GM19455 (cell line): ENCODE measurements around the gene C8G.

Experiments used
- ATAC-seq: cut with Tn5 transposase; IDR thresholded peaks from one replicate; pipeline ENCODE4 v1.9.1; 2021; ENCODE audit not compliant: unreplicated experiment

Gene C8G

DNA sequence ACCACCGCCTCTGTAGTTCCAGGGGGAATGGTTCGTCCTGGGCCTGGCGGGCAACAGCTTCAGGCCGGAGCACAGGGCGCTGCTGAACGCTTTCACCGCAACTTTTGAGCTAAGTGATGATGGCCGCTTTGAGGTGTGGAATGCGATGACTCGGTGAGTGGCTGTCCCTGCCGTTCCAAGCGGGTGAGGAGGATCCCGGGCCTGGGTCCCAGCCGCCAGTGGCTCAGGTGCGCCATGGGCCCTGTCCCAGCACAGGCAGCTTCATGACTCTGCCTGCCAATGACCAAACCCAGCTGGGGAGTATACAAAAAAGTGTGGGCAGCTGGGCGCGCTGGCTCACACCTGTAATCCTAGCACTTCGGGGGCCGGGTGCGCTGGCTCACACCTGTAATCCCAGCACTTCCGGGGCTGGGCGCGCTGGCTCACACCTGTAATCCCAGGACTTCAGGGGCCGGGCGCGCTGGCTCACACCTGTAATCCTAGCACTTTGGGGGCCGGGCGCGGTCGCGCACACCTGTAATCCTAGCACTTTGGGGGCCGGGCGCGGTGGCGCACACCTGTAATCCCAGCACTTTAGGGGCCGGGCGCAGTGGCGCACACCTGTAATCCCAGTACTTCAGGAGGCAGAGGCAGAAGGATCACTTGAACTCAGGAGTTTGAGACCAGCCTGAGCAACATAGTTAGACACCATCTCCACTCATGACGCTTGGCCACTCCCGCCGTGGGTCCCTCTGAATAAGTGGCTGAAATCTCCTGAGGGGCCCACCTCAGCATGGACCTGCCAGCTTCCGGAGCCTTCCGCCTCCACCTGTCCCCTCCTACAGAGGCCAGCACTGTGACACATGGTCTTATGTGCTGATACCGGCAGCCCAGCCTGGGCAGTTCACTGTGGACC is 8.1 kb downstream of the C8G start:
- ATAC-seq: no peak

DNA sequence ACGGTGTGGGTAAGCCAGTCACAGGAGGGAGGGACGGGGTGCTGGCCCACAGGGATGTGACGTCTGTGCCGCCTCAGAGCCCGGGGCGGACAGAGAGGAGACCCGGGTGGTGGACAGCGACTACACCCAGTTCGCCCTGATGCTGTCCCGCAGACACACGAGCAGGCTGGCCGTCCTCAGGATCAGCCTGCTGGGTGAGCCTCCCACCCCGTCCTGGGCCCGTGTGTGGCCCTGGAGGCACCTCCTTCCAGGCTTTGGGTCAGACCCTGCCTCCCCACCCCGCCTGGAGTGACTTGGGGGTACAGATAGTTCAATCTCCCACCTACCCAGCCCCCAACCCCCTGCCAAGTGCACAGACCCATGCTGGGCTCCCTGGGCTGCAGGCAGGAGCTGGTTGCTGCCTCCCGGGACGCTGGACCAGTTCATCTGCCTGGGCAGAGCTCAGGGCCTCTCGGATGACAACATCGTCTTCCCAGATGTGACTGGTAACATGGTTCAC is 8.8 kb downstream of the C8G start:
- ATAC-seq: no peak

DNA sequence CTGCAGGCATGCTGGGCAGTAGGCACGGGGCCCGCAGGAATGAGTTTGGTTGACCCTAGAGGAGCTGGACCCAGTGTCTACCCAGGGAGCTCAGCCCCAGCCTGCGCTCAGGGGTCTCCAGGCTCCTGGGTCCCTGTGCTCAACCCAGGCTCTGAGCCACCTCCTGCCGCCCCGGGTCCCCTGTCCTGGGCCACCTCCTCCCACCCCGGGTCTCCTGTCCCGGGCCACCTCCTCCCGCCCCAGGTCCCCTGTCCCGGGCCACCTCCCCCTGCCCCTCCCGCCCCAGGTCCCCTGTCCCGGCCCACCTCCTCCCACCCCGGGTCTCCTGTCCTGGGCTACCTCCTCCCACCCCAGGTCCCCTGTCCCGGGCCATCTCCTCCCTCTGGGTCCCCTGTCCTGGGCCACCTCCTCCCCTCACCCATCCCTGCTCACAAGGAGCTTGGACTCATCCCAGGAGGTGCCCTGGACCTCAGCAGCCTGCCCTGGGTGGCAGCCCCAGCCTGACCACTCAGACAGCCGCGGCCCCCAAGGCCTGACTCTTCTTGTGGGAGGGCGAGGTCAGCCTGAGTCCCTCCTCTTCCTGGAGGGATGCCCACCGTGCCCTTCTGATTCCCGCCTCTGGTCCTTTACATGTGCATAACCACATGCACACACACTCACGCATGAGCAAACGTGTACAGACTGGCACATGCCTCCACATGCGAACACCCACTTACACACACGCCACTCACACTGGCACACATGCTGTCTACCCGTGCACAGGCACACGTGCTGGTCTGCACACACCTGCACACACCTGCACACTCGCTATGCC is 9.4 kb downstream of the C8G start:
- ATAC-seq: no peak

DNA sequence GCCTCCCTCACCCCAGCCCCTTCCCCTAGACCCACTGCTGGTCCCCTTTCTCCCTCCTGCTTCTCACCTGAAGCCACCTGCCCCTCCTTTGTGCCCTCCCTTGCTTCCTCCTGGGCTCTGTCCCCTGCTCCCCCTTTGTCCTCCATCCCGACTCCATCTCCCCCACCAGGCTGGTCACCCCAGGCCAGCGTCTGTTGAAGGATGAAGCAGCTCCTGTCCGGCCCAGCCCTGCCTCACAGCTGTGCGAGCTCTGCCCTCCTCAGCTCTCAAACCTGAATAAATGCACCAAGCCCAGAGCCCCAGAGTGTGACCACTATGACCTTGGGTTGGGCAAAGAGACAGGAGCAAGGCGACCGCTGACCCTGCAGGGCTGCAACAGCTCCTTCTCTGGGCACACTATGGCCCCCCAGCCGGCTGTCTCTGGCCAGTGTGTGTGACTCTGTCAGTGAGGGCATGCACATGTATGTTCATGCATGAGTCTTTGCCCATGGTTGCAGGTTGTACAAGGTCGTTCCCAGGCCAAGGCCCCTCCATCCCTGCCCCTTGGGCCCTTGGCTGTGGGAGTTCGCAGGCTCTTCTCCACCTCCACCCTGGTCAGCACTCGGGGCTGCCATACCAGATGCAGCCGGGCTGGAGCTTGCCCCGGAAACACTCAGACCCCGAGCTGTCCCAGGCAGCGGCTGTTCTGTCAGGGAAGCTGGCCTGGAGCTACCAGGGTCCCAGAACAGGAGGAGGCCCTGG is 10.3 kb downstream of the C8G start:
- no peak for ATAC-seq

DNA sequence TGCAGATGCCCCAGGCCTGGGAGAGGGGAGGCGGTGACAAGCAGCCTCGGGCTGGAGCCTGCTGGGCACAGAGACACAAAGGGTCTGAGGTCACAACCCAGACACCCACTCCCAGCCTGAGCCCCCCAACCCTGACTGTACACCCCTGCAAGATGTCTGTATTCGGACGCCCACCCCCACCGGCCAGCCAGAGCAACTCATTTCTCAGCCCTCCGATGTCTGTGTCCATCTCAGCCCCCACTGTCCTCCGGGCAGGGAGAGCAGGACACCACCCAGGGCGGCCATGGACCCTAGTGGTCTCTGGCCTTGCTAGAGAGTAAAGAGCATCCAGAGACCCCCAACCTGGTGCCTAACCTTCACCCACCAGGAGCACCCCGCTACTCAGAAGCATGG is 10.9 kb downstream of the C8G start:
- ATAC-seq: no peak

DNA sequence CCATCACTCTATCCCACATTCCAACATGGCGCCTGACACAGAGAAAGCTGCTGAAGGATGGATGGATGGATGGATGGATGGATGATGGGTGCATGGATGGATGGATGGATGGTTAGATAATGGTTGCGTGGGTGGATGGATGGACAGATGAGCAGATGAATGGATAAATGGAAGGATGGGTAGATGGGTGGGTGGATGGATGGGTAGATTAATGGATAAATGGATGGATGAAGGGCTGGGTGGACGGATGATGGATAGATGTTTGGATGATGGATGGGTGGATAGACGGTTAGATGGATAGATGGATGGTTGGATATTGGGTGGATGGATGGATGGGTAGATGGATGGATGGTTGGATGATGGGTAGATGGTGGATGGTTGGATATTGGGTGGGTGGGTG is 11.6 kb downstream of the C8G start:
- ATAC-seq: no peak

DNA sequence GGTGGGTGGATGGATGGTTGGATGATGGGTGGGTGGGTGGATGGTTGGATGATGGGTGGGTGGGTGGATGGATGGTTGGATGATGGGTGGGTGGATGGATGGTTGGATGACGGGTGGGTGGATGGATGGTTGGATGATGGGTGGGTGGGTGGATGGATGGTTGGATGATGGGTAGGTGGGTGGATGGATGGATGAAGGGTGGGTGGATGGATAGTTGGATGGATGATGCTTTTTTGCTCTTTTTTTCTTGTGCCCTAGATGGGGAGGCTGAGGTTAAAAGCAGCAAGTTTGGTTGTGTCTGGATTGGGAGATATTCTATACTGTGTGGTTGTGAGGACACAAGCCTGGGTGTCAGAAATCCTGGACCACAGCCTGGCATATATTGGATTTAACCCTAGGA is 12.4 kb downstream of the C8G start:
- ATAC-seq: no peak

DNA sequence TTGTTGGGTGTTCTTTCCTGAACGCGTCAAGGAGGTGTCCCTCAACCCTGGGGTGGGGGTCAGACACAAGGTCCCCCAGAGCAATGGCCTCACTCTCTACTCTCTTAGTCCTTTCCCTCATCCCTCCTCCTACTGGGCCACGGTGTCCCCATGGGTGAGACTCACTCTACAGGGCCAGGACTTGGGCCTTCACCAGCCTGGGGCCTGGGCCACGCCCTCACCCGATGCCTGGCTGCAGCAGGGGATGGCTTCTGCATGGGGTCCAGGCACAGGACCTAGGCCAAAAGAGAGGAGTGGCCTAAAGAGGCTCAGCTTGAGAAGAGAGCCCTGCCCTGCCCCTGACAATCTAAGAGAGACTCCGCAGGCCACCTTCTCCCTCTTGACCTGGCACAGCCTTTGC is 12.9 kb downstream of the C8G start:
- no peak for ATAC-seq

DNA sequence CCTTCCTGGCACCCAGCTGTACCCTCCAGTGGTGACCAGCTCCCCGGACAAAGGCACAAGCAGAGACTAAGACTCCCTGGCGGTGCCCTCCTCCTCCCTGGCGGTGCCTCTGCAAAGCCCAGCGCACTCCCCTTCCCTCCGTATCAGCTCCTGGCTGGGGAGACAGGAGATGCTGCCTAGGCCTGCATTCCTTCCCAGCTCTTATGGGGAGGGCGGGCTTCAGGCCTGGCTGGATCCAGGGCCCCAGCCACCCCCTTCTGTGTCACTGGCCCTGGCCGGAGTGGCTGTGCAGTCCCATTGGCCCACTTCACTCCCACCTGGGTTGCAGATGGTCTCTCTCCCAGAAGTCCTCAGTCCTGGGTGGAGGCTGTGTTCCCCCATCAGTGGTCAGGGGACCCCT is 13.4 kb downstream of the C8G start:
- no peak for ATAC-seq

DNA sequence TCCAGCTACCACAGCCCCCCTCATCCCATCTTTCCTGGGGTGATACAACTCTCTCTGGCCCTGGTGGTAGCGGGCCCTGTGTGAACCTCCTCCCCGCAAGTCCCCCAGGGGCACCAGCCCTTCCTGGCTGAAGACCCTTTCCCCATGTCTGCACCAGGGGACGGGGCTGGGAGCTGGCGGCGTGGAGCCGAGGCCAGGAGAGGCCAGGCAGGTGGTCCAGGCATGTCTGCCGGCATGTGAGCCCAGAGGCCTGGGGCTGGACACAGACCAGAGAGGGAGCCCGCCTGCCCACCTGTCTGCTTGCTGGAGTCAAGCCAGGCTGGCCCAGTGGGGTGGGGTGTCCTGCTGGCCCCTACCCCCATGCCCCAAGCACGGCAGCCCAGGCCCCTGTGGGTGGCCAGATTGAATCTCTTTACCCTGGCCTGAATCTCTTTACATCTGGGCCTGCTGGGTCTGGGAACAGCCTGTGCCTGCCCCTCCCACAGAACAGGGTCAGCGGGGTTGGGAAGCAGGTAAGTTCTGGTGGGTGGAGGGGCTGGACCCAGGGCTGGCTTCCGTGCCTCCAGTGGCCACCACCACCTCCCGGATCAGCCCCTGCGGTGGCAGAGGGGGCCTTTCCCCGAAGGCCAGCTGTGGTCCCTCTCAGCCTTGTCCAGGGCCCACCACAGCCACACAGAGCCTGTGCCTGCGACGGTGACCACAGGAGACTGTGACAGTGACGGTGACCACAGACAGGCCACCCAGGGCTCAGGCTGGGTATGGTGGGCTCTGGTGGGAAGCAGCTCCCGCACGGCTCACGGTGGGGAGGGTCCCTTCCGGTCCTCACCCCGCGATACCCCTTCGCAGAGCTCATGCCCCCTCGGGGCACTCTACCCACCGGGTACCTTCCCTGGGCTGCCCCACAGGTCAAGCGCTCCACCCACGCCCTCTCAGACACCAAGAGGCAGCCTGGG is 14.1 kb downstream of the C8G start:
- no peak for ATAC-seq

DNA sequence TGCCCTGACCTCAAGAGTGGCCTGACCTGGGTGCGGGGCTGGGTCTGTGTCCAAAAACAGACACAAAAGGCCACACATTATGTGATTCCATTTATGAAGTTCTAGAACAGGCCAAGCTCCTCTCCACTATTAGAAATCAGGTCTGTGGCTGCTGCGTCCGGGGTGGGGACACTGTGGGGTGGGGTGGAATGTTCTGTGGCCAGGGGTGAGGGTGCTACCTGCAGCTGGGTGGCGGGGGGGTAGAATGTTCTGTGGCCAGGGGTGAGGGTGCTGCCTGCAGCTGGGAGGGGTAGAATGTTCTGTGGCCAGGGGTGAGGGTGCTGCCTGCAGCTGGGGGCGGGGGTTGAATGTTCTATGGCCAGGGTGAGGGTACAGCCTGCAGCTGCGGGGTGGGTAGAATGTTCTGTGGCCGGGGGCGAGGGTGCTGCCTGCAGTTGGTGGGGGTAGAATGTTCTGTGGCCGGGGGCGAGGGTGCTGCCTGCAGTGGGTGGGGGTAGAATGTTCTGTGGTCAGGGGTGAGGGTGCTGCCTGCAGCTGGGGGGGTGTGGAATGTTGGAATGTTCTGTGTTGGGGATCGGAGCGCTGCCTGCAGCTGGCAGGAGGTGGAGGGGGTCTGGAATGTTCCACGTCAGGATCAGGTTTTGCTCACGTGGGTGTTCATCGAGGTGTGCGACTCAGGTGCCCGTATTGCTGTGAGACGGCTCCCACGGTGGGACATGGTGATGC is 15.3 kb downstream of the C8G start:
- ATAC-seq: no peak

DNA sequence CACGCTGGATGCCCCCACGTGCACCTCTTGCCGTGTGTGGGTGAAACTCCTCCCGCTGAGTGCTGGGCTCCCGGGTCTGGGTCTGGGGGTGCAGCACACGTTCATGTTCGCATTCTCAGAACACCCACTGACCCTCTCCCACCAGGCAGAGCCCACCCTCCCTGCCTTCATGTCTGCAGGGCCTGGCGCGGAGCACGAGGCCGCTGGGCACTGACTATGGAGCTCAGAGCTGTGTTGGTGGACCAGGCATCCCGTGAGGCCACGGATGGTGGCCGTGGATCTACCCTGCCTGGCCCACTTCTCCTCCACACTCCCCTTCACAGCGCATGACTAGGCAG is 15.9 kb downstream of the C8G start:
- ATAC-seq: no peak

DNA sequence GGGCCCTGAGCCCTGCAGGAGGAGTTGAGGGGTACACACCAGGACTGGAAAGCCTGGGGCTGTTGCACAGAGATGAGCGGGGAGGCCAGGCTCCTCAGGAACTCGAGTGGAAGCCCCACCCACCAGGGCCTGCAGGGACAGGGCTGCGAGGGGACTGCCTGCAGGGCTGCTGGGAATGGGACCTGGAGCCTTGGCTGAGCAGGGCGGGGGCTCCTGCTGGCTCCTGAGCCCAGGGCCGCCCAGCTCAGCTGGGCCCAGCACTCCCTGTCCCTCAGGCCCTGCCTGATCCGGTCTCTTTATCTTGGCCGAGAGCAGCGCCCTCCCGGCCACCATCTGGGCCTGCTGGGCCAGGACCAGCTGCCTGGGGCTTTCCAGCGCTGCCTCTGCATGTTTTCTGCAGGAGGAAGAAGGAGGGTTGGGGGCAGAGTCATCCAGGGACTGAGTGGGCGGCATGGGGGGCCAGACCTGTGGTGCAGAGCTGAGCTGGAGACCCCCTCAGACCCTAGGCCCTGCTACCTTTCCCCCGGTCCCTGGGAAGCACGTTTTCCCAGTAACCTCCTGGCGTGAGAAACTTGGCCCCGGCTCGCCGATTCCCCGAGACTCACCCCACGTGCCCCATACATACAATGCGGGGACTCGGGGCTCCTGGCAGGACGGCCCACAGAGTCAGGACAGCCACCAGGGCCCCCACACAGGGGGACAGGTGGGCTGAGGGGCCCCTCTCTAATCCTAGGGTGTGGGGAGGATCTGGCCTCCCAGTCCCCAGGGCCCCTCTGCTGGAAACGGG is 16.4 kb downstream of the C8G start:
- no peak for ATAC-seq

DNA sequence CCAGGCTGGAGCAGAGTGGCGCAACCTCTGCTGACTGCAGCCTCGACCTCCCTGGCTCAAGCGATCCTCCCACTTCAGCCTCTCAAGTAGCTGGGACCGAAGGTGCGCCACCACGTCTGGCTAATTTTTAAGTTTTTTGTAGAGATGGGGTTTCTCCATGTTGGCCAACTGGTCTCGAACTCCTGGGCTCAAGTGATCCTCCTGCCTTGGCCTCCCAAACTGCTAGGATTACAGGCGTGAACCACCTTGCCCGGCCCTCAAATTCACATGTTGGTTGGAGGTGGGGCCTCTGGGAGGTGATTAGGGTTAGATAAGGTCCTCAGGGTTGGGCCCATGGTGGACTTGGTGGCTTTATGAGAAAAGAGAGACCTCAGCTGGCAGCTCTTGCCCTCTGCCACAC is 17.1 kb downstream of the C8G start:
- ATAC-seq: no peak

DNA sequence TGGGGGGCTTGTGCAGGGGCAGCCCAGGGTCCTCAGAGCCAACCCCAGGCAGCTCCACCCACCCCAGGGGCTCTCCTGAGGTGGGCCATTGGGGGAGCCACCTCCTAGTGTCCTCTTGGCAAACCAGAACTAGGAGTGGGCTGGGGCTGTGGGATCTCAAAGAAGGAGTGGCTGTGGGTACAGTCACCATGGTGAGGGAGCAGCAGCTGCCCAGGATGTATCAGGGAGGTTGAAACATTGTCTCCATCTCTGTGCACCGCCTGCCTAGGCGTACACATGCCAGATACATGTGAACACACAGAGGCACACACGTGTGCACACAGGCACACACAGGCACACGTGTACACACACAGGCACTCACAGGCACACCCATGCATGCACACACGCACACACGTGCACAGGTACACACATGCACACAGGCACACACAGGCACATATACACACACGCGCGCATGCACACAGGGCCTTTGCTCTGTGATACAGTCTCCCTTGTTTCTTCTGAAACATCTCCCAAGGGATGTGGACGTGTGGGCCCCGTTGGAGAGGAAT is 17.7 kb downstream of the C8G start:
- no peak for ATAC-seq

DNA sequence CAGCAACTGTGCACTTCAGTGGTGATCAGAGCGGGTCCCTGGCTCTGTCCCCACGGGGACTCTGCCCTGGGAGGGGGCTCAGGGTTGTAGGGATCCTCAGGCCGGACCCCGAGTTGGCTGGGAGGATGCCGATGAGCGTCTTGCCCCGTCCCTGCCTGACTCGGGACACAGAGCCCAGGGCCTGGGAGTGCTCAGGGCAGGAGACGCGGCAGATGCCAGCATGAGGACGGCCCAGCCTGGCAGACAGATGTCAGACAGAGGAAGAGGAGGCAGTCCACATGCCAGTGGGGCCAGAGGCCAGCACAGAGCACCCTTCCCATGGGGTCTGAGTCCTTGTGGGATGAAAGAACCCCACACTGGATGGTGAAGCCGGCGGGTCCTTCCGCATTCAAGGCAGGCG is 18.3 kb downstream of the C8G start:
- no peak for ATAC-seq

DNA sequence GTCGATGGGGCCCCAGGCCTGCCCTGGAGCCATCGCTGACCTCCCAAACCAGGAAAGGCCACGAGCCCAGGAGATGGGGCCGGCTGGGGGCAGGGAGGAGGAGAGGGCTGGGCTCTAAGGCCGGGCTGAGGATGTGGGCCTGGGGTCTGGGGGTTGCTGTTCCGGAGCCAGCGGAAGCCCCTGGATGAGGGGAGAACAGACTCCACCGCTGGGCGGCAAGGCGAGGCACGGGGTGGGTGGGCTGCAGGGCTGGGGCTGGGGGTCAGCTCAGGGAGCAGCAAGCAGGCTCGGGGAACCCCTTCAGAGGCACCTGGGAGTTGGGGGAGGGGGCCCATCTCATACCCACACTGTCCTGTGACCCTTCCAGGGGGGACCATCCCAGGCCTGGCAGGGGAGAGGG is 18.7 kb downstream of the C8G start:
- ATAC-seq: no peak

DNA sequence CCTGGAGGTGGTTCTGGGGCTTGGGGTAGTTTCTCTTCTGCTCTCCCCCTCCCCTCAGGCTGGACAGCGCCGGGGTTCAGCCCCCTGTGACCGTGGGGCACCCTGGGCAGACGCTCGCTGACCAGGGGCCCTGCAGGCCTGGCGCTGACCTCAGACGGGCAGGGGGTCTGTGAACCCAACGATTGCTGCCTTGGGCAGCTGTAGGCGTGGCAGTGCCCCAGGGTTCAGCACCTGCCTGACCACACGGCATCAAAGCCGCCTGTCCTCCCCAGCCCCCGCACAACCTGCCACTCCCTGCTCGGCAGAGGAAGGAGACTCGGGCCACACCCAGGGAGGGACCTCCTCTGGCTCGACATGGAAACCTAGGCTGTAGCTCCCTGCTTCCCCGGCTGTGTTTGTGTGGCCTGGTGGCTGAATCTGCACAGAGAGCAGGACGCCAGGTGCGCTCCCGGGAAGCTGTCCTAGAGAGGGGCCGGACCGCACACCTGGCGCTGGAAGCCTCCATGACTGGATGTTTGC is 19.2 kb downstream of the C8G start:
- no peak for ATAC-seq
